H1 (cell line): ENCODE data around the gene LTBP1. TPM values are rescaled to one million over a fixed set of nuclear protein-coding genes. Genes with fewer than 3 reads are reported as not detected.

ENCODE experiments used
- CTCF ChIA-PET: fragments of 300-600 bp; sonication (Branson Sonifier 250); formaldehyde crosslinking; loops from one replicate; lab custom pipeline; 2021; ENCODE audit not compliant: partially characterized antibody; lab: Charles Lee
- POLR2A ChIA-PET: fragments of 300-600 bp; sonication (Branson Sonifier 250); formaldehyde crosslinking; loops from one replicate; lab custom pipeline; 2021; ENCODE audit warnings: inconsistent platforms; ENCODE audit not compliant: partially characterized antibody; lab: Charles Lee
- DNase-seq, 2 experiments: peaks; one replicate each; pipeline versions ENCODE4 v3.0.0 to v3.0.0-alpha.2; 2010 to 2022; ENCODE audit warnings: low spot score in 2 of 2, low read depth in 1 of 2, mixed read lengths in 1 of 2
- FAIRE-seq: peaks from 2 replicates; lab custom pipeline; 2011; peaks lifted over from hg19 to GRCh38; lab: Jason Lieb, UNC
- H2AFZ ChIP-seq: 2 replicates; pipeline ENCODE4 v1.8.1; 2012; ENCODE audit warnings: low read length, inconsistent platforms
- H2AK5ac ChIP-seq: 2 replicates; pipeline ENCODE4 v1.6.1; 2013; ENCODE audit warnings: low read depth, low read length
- H2BK120ac ChIP-seq: replicated peaks from 2 replicates; pipeline ENCODE3; 2013; ENCODE audit warnings: low read depth, low read length, inconsistent platforms
- H2BK12ac ChIP-seq: 2 replicates; pipeline ENCODE4 v1.6.1; 2013; ENCODE audit warnings: low read depth, low read length
- H2BK15ac ChIP-seq: 2 replicates; pipeline ENCODE4 v1.6.1; 2013; ENCODE audit warnings: low read length
- H2BK20ac ChIP-seq: 2 replicates; pipeline ENCODE4 v1.6.1; 2013; ENCODE audit warnings: low read length
- H2BK5ac ChIP-seq: 2 replicates; pipeline ENCODE4 v1.6.1; 2013; ENCODE audit warnings: low read depth, low read length
- H3K14ac ChIP-seq: 2 replicates; pipeline ENCODE4 v1.6.1; 2013; ENCODE audit warnings: inconsistent platforms; ENCODE audit not compliant: insufficient read length
- H3K18ac ChIP-seq: 2 replicates; pipeline ENCODE4 v1.6.1; 2013; ENCODE audit warnings: low read length; ENCODE audit errors: extremely low read depth
- H3K23ac ChIP-seq: 2 replicates; pipeline ENCODE4 v1.6.1; 2013; ENCODE audit warnings: inconsistent platforms; ENCODE audit not compliant: insufficient read length
- H3K23me2 ChIP-seq: 2 replicates; pipeline ENCODE4 v1.6.1; 2013; ENCODE audit warnings: low read depth, low read length
- H3K27ac ChIP-seq: 2 replicates; pipeline ENCODE4 v1.6.1; 2011; ENCODE audit warnings: low read depth, low read length, inconsistent platforms
- H3K27me3 ChIP-seq, 4 experiments: replicated peaks in 1 of 4; 1 replicate in 1 of 4; 2 replicates in 3 of 4; pipeline versions ENCODE4 v1.6.1 to v1.8.1; 2011 to 2013; ENCODE audit warnings: low read length in 3 of 4, mild to moderate bottlenecking in 3 of 4, inconsistent platforms in 2 of 4, mixed read lengths in 2 of 4, moderate library complexity in 1 of 4; ENCODE audit not compliant: control insufficient read depth in 3 of 4, insufficient read depth in 3 of 4; ENCODE audit errors: extremely low read depth in 1 of 4
- H3K36me3 ChIP-seq, 4 experiments: 2 replicates each; pipeline versions ENCODE4 v1.6.1 to v1.8.1; 2011 to 2013; ENCODE audit warnings: mild to moderate bottlenecking in 4 of 4, low read length in 3 of 4, moderate library complexity in 2 of 4, control low read depth in 1 of 4, inconsistent platforms in 1 of 4; ENCODE audit not compliant: insufficient read depth in 4 of 4, control insufficient read depth in 2 of 4
- H3K4ac ChIP-seq: replicated peaks from 2 replicates; pipeline ENCODE3; 2013; ENCODE audit warnings: low read length, low read depth, mixed read lengths, inconsistent platforms; ENCODE audit not compliant: insufficient read length
- H3K4me1 ChIP-seq, 4 experiments: replicated peaks in 1 of 4; 1 replicate in 1 of 4; 2 replicates in 3 of 4; pipeline versions ENCODE4 v1.6.1 to v1.8.1; 2011 to 2013; ENCODE audit warnings: low read length in 3 of 4, inconsistent platforms in 2 of 4, mixed read lengths in 1 of 4; ENCODE audit not compliant: insufficient read depth in 4 of 4, control insufficient read depth in 3 of 4
- H3K4me2 ChIP-seq, 2 experiments: 2 replicates each; pipeline versions ENCODE4 v1.6.1 to v1.8.1; 2011 to 2013; ENCODE audit warnings: low read depth in 2 of 2, low read length in 2 of 2, control low read depth in 1 of 2, inconsistent platforms in 1 of 2, mild to moderate bottlenecking in 1 of 2; ENCODE audit not compliant: insufficient read depth in 1 of 2
- H3K4me3 ChIP-seq, 4 experiments: fragments of 200-600, 300-600 bp in 1 of 4; sonication (generic), shearing (Covaris generic), sonication (Bioruptor Twin) in 1 of 4; 2 replicates each; pipeline versions ENCODE4 v1.5.1 to v1.8.1; 2011 to 2016; ENCODE audit warnings: low read length in 4 of 4, low read depth in 3 of 4, control low read depth in 2 of 4, inconsistent platforms in 2 of 4, mild to moderate bottlenecking in 2 of 4, mixed read lengths in 1 of 4, moderate library complexity in 1 of 4; ENCODE audit not compliant: insufficient read depth in 2 of 4; ENCODE audit errors: extremely low read depth in 1 of 4
- H3K56ac ChIP-seq: replicated peaks from 2 replicates; pipeline ENCODE3; 2013; ENCODE audit warnings: low read depth, mild to moderate bottlenecking, mixed read lengths, low read length, inconsistent platforms; ENCODE audit not compliant: insufficient read length
- H3K79me1 ChIP-seq: 2 replicates; pipeline ENCODE4 v1.6.1; 2013; ENCODE audit warnings: low read depth, low read length, control low read depth
- H3K79me2 ChIP-seq, 2 experiments: 2 replicates each; pipeline versions ENCODE4 v1.6.1 to v1.8.1; 2012 to 2013; ENCODE audit warnings: low read length in 2 of 2, mild to moderate bottlenecking in 2 of 2, inconsistent platforms in 1 of 2; ENCODE audit not compliant: insufficient read depth in 2 of 2, control insufficient read depth in 1 of 2
- H3K9ac ChIP-seq, 4 experiments: replicated peaks in 1 of 4; 1 replicate in 1 of 4; 2 replicates in 3 of 4; pipeline versions ENCODE4 v1.6.1 to v1.8.1; 2011 to 2013; ENCODE audit warnings: low read depth in 3 of 4, low read length in 3 of 4, control low read depth in 2 of 4, mild to moderate bottlenecking in 2 of 4, moderate library complexity in 2 of 4, inconsistent platforms in 1 of 4; ENCODE audit errors: extremely low read depth in 1 of 4
- H3K9me3 ChIP-seq, 2 experiments: 2 replicates each; pipeline versions ENCODE4 v1.6.1 to v1.8.1; 2012 to 2013; ENCODE audit warnings: mild to moderate bottlenecking in 2 of 2, moderate library complexity in 2 of 2, control low read depth in 1 of 2, inconsistent platforms in 1 of 2, low read depth in 1 of 2, low read length in 1 of 2, mixed read lengths in 1 of 2; ENCODE audit not compliant: insufficient read depth in 2 of 2
- H4K20me1 ChIP-seq, 2 experiments: replicated peaks in 1 of 2; 2 replicates each; pipeline versions ENCODE3 to v1.8.1; 2011 to 2013; ENCODE audit warnings: inconsistent platforms in 2 of 2, low read length in 2 of 2, mild to moderate bottlenecking in 1 of 2; ENCODE audit not compliant: insufficient read depth in 2 of 2, control insufficient read depth in 1 of 2
- H4K5ac ChIP-seq: 2 replicates; pipeline ENCODE4 v1.6.1; 2013; ENCODE audit warnings: low read length, low read depth, mixed read lengths, inconsistent platforms; ENCODE audit not compliant: insufficient read length
- H4K8ac ChIP-seq: 2 replicates; pipeline ENCODE4 v1.8.0; 2013; ENCODE audit warnings: mild to moderate bottlenecking, moderate library complexity, low read length, inconsistent platforms; ENCODE audit not compliant: insufficient read depth; ENCODE audit errors: extremely low read depth
- H4K91ac ChIP-seq: replicated peaks from 2 replicates; pipeline ENCODE3; 2013; ENCODE audit warnings: low read length, mixed read lengths, inconsistent platforms; ENCODE audit not compliant: insufficient read length
- CEBPB ChIP-seq: IDR thresholded peaks from 2 replicates; pipeline ENCODE4 v1.6.1; 2012; ENCODE audit warnings: low read depth, low read length
- EGR1 ChIP-seq: IDR thresholded peaks from 2 replicates; pipeline ENCODE4 v1.6.1; 2011; ENCODE audit warnings: low read depth, low read length, borderline replicate concordance
- EP300 ChIP-seq, 2 experiments: IDR thresholded peaks; 1 replicate in 1 of 2; 2 replicates in 1 of 2; pipeline ENCODE4 v1.6.1; 2011 to 2012; ENCODE audit warnings: low read depth in 2 of 2, low read length in 2 of 2, mild to moderate bottlenecking in 2 of 2, borderline replicate concordance in 1 of 2, inconsistent platforms in 1 of 2, moderate library complexity in 1 of 2
- SIRT6 ChIP-seq: IDR thresholded peaks from one replicate; pipeline ENCODE4 v1.7.1; 2012; ENCODE audit warnings: low read length, inconsistent platforms
- SP1 ChIP-seq: IDR thresholded peaks from 2 replicates; pipeline ENCODE4 v1.6.1; 2011; ENCODE audit warnings: low read depth, low read length
- TAF7 ChIP-seq: optimal IDR thresholded peaks from 2 replicates; pipeline ENCODE3; 2011; ENCODE audit warnings: low read depth, mild to moderate bottlenecking, inconsistent platforms, low read length, moderate library complexity, borderline replicate concordance
- WGBS, 2 experiments: shearing (Covaris generic) in 1 of 2; methylation state at CpG; one replicate each; pipeline versions ENCODE4 v1.1.6 to v1.1.7; 2013 to 2015; ENCODE audit warnings: low lambda C conversion rate in 2 of 2, mixed read lengths in 2 of 2, inconsistent platforms in 1 of 2, low coverage in 1 of 2, missing lambda C conversion rate in 1 of 2; ENCODE audit not compliant: insufficient replicate concordance in 2 of 2, insufficient coverage in 1 of 2, insufficient read length in 1 of 2; ENCODE audit errors: extremely low coverage in 1 of 2, missing lambda C conversion rate in 1 of 2; 5-methylcytosine and 5-hydroxymethylcytosine counted together
- polyA plus RNA-seq, 7 experiments: library from polyadenylated mRNA; depleted of rRNA in 3 of 7; stranded (reverse) in 5 of 7; unstranded in 2 of 7; fragments of >200 nt in 5 of 7; fragments of 200-250 nt in 2 of 7; gene quantifications; 1 replicate in 5 of 7; 2 replicates in 1 of 7; 4 replicates in 1 of 7; pipeline versions ENCODE4 v1.2.1 to v1.2.3, GENCODE V29; 2011 to 2013; ENCODE audit warnings: missing spikeins in 2 of 7, mixed read lengths in 2 of 7
- total RNA-seq: library from RNA; stranded (reverse); fragmentation: NEBNext Ultra II Directional; extraction: Animal tissue kit (Norgen Biotek cat#: 25700); gene quantifications from 2 replicates; pipeline ENCODE4 v1.2.1, GENCODE V29; 2021
- TF ChIP-seq, protein P1 (sequence below): IDR thresholded peaks from 2 replicates; pipeline ENCODE4 v1.6.1; 2012; ENCODE audit warnings: inconsistent platforms
- TF ChIP-seq, protein P2 (sequence below): IDR thresholded peaks from 2 replicates; pipeline ENCODE4 v1.6.1; 2011; ENCODE audit warnings: low read length, improper control_type of control experiment
- TF ChIP-seq, protein P3 (sequence below): IDR thresholded peaks from 2 replicates; pipeline ENCODE4 v1.6.1; 2011; ENCODE audit warnings: low read depth, mild to moderate bottlenecking, low read length; ENCODE audit not compliant: insufficient read depth

The LTBP1 gene
- total and polyA plus RNA-seq, 2 of the 8 experiments (the other 6 are each of a cell fraction or from before 2014, with no cell fraction given): 15.4 to 24.7 TPM

DNA sequence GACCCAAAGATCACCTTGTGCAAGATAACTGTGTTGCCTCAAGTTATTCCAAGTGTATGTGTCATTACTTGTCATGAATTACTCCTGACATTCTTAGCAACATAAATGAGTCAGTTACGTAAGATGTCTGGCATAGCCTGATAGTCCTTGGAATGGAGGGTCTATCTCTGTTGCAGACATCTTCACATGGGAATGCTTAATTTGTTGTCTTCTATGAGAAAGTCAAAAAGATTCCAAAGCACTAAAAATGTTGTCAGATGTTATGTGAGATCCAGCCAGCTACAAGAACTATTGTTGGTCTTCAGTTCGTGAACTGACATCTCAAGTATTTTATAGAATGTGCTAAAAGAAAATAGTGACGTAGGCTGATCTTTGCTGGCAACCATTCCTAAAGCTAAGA lies 351.5 kb downstream of the LTBP1 start:
- H3K36me3 ChIP-seq: no peaks in the 10 kb centered on the region
- no peak for FAIRE-seq
- no peak overlapping the region for H4K8ac ChIP-seq
- H3K4me2 ChIP-seq: no peak overlapping the region
- H2BK12ac ChIP-seq: no peak overlapping the region
- H3K4me3 ChIP-seq: no peak overlapping the region
- no peaks in the 10 kb centered on the region for H4K20me1 ChIP-seq
- no peak overlapping the region for H2AFZ ChIP-seq
- no peaks in the 10 kb centered on the region for H3K4me1 ChIP-seq
- no peak overlapping the region for H3K9ac ChIP-seq
- H3K56ac ChIP-seq: no peak overlapping the region
- no peak overlapping the region for H3K14ac ChIP-seq
- no peak overlapping the region for H3K18ac ChIP-seq
- H3K4ac ChIP-seq: no peak overlapping the region
- H2AK5ac ChIP-seq: no peak overlapping the region
- no peaks in the 10 kb centered on the region for H3K27me3 ChIP-seq
- CTCF ChIA-PET: interaction anchor here (1.5 kb wide), 1 partner anchor 74 kb away, joined by 4 read pairs; no protein-coding TSS in a partner anchor
- no peak overlapping the region for H3K27ac ChIP-seq
- no peak for TF ChIP-seq EGR1
- no peak for TF ChIP-seq TAF7
- TF ChIP-seq, protein P1, sequence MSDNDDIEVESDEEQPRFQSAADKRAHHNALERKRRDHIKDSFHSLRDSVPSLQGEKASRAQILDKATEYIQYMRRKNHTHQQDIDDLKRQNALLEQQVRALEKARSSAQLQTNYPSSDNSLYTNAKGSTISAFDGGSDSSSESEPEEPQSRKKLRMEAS: no peak
- no peak for TF ChIP-seq SIRT6
- TF ChIP-seq, protein P2, sequence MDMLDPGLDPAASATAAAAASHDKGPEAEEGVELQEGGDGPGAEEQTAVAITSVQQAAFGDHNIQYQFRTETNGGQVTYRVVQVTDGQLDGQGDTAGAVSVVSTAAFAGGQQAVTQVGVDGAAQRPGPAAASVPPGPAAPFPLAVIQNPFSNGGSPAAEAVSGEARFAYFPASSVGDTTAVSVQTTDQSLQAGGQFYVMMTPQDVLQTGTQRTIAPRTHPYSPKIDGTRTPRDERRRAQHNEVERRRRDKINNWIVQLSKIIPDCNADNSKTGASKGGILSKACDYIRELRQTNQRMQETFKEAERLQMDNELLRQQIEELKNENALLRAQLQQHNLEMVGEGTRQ: no peak
- no peak for TF ChIP-seq CEBPB
- TF ChIP-seq, protein P3, sequence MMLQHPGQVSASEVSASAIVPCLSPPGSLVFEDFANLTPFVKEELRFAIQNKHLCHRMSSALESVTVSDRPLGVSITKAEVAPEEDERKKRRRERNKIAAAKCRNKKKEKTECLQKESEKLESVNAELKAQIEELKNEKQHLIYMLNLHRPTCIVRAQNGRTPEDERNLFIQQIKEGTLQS: no peak
- TF ChIP-seq SP1: no peak
- TF ChIP-seq EP300 (IDR thresholded peaks at IDR 0.05; ENCODE audit: borderline replicate concordance in 1 of 2, low read depth in 2 of 2, low read length in 2 of 2): no peak
- H3K9me3 ChIP-seq: no peaks in the 10 kb centered on the region
- no peak overlapping the region for H4K91ac ChIP-seq
- H3K79me2 ChIP-seq: no peaks in the 10 kb centered on the region
- DNase-seq: no peak
- no peak overlapping the region for H2BK5ac ChIP-seq
- POLR2A ChIA-PET: no interaction called here
- H4K5ac ChIP-seq: no peak overlapping the region
- H2BK120ac ChIP-seq: no peak overlapping the region
- WGBS, 2 experiments: 88% methylated on average over 3 of the region's 3 CpGs; no CpG with 5 or more reads in 1 of the 2 experiments
- no peaks in the 10 kb centered on the region; the same call in 1 of the 2 replicates for H3K23me2 ChIP-seq
- H3K23ac ChIP-seq: no peak overlapping the region
- no peak overlapping the region for H2BK15ac ChIP-seq
- no peaks in the 10 kb centered on the region for H3K79me1 ChIP-seq
- H2BK20ac ChIP-seq: no peak overlapping the region
